ENCODE results near the gene WNT3.

The WNT3 gene

DNA sequence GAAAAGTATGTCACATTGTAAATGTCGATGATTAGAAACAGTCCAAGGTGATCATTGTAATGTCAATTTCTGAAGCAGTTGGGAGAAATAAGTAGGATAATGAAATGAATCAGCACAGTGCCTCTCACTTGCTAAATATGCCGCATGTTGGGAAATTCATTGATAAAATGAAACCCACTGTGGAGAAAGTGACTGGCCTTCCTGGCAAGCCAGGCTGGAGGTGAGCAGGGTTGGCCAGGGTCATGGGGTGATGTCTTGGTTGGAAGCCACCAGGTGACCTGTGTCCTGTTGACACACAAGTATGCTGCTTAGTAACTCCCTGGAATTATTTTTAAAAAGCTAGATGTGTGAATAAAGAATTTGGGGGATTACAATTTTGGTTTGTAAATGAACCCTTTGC is 18.0 kb upstream of the WNT3 start:
- no peak for DNase-seq (ENCODE audit: low read depth in 2 of 2)

DNA sequence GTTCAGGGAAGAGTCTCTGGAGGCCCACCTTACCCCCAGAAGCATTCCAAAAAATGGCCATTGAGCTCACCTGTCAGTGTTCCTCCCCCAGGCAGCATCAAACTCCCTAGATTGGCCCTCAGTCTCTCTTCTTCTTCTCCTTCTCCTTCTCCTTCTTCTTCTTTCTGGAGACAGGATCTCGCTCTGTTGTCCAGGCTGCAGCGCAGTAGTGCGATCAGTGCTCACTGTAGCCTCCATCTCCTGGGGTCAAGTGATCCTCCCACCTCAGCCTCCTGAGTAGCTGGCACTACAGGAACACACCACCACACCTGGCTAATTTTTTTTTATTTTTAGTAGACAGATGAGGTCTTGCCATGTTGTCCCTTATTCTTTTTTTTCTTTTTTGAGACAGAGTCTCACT is 16.4 kb upstream of the WNT3 start:
- DNase-seq (ENCODE audit: low read depth in 2 of 2): no peak

DNA sequence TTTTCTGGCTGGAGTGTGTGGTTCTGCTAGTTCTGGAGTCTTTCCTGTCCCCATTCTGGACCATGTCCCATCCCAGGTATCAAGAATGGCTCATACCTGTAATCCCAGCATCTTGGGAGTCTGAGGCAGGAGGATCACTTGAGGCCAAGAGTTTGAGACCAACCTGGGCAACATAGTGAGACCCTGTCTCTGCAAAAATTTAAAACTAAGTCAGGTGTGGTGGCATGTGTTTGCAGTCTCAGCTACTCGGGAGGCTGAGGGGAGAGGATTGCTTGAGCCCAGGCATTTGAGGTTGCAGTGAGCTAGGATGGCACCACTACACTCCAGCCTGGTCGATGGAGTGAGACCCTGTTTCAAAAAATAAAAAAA is 15.3 kb upstream of the WNT3 start:
- no peak for DNase-seq (ENCODE audit: low read depth in 2 of 2)

DNA sequence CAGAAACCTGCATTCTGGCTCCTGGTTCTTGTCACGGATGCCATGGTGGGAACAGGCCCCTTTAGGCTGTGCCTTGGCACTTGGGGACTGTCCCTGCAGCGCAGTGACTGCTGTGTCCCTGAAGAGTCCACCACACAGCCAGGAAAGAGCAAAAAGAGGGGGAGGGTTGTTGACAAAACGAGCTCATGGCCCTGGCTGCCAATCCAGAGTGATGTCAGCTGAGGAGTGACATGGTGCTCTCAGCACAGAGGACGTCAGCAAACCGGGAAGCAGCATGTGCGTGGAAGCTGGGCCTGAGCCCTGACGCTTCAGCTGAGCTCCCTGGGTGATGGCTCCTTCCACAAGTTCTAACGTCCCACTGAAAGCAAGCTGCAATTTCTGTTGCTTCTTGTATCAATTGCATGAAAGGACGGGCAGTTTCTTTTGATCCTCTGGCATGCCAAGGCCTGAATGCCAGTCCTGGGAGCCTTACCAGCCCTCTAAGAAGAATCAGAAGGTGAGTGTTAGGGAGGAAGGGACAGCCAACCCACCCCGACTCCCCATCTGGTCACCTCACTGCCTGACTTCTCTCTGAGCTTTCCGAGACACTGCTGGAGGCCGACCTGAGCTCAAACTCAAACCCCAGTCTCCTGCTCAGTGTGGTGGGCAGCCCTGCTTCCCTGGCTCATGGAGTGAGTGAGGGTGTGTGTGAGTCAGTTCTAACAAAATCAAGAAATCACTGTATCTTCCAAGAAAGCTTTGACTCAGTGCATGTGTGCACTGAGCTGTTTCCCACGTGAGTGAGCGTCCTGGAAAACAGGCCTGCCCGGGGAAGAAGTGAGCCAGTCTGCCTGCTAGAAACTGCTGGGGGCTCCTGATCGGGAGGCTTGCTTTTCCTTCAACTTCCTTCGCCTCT is 14.7 kb upstream of the WNT3 start:
- DNase-seq (ENCODE audit: low read depth in 2 of 2): no peak

DNA sequence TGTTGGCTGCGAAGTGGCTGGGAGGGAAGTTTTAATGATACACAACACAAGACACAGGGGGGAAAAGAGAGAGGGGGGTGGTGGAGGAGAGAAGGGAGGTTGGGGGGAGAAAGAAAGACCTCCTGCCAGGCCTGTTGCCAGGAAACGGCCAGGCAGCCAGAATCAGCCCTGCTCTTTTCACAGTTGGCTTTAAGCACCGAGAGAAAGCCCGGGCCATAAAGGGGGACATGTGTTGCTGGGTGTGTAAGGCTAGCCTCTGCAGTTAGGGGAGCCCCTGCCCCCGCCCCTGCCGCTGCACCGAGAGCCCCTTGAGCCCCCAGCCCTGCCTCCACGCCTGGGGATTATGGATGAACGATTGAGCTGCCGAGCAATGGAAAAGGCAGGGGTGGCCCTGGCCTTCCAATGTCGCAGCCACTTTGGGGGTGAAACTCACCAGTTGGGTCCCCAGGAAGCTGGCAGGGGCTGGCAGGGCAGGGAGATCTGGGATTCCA is 13.9 kb upstream of the WNT3 start:
- no peak for DNase-seq (ENCODE audit: low read depth in 2 of 2)

DNA sequence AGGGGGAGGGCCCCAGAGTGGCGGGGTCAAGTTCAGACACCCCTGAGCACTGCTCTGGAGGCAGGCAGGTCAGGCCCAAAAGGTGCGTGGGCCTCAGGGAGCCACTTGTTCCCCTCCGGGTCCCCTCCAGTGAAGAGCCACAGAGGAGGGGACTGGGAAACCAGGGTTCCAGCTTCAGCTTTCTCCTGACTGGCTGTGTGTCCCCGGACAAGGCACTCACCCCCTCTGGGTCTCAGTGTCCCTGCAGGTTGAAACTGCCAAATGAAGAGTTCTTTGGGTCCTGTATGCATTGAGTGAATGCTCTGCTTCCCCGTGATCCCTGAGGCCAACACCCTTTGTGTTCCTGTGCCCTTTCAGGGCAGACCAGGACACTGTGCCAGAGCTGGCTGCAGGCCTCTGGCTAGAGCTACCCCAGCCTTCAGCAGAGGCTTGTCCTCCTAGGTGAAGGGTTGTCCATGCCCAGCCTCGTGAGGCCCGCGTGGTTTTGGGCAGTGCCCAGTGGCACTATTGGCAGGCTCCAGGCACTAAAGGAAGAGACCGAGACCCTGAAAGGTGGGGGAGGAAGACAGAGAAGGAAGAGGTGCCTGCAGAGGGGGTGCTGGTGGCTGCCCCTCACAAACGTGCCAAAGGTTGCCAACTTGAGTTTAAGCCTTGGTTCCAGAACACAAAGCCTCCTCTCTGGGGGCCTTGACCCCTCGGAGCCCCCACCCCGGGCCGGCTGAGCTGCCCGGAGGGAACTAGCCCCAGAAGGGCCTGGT is 13.3 kb upstream of the WNT3 start:
- DNase-seq (ENCODE audit: low read depth in 2 of 2): no peak

DNA sequence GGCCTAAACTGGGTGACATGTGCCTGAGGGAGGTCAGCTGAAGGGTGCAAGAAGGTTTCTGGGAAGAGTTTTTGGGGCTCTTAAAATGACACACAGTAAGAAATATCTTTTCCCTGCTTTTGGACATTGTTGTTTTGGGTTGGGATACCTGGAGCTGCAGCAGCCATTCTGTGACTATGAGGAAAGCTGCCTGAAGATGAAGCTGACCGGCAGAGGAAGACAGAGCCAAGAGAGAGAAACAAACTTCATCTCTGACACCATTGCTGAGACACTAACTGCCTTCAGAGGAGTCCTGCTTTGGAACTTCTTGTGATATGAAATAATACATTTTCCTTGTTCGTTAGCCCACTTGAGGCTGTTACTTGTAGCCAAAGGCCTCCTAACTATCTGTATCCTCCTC is 8.8 kb upstream of the WNT3 start:
- no peak for DNase-seq (ENCODE audit: low read depth in 2 of 2)

DNA sequence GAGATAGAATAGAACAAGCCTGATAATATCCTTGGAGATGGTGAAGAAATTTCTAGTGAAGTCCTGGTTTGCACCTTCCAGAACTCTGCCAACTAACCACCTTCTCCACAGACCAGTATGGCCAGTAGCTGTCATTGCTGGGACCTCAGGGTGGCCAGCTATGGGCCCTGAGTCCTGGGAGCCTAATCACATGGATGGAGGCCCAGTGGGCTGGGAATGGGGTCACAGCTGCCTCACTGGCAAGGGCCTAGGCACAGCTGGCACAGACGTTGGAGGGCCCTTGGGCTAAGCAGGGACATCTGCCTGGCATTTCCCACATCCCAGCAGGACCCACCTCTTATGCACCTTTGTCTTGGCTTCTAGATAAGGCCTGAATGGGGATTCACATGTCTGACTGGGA is 7.6 kb upstream of the WNT3 start:
- no peak for DNase-seq (ENCODE audit: low read depth in 2 of 2)

DNA sequence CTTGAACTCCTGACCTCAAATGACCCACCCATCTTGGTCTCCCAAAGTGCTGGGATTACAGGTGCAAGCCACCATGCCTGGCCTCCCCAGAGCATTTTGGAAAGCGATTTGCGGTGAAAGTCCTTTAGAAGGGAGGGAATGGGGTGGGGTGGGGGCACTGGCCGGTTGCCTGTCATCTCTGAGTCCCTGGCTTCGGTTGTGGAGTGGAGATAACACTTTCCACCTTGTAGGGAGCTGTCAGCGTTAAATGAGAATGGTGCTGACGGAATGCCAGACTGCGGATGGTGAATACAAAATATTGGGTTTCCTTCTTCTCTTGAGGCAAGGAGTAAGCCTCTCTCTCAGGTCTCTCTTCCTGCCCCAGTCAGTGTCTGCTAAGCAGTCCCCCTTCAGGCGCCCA is 5.2 kb upstream of the WNT3 start:
- DNase-seq (ENCODE audit: low read depth in 2 of 2): no peak

DNA sequence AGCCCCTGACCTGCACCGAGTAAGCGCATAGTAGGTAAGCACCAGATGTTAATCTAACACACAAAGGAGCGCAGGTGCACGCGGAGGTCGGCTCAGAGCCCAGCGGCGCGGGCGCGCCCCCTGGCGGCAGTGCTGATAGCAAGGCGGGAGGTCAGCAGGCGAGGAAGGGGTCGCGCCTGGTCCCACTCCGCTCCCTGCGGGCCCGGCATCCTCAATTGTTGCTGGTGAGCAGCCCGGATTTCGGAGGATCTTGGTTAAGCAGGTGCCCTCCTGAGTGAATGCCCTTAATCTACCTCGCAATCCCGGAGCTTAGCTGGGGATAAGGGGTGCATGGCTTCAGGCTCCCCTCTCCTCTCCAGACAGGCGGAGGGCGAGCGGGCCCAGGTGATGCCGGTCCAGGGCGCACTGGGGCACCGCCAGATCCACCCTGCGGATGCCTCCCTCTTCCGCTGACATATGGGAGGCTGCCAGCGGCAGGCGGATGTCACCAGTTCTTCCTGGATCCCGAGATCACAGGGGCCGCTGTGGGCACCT is 4.0 kb upstream of the WNT3 start:
- peak in 1 of 2 donors; percentile 29 for DNase-seq (ENCODE audit: low read depth in 2 of 2)

DNA sequence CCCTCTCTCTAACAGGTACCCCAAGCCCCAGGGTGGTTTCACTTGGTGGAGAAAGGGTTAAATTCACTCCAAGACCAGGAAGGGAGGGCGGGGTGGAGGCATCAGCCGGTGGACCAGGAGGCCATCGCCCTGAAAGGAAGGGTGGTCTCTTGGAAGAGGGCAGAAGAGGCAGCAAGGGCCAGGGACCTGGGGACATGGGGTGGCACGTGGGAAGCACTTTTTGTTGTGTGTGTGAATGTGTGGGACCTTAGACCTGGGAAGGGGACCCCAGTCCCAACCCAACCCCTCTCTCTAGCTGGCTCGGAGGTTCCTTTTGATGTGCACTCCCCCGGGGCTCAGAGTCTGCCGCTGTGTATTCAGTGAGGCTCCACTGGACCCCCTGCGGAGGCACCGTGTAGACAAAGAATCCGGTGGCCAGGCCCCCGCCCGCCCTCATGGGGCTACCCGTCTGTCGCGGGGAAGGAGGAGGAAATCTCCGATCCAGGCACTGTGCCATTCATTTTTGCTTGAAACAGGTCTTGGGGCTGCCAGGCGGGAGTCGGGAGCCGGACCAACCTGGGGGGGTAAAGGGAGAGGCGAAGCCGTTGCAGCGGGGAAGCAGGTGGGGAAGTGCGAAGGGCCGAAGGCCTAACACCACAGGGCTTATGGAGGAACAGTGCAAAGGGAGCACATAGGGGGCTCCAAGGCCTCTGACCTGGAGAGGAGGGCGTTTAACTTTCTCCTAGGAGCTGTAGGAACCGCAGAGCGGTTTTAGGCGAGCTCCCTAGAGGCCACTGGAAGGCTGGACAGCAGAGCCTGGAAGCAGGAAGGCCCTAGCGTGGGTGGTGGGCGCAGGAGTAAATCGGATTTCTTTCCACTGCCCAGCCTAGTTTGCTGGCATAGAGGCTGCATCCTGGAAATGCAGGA is 3.2 kb upstream of the WNT3 start:
- DNase-seq (ENCODE audit: low read depth in 2 of 2): no peak

DNA sequence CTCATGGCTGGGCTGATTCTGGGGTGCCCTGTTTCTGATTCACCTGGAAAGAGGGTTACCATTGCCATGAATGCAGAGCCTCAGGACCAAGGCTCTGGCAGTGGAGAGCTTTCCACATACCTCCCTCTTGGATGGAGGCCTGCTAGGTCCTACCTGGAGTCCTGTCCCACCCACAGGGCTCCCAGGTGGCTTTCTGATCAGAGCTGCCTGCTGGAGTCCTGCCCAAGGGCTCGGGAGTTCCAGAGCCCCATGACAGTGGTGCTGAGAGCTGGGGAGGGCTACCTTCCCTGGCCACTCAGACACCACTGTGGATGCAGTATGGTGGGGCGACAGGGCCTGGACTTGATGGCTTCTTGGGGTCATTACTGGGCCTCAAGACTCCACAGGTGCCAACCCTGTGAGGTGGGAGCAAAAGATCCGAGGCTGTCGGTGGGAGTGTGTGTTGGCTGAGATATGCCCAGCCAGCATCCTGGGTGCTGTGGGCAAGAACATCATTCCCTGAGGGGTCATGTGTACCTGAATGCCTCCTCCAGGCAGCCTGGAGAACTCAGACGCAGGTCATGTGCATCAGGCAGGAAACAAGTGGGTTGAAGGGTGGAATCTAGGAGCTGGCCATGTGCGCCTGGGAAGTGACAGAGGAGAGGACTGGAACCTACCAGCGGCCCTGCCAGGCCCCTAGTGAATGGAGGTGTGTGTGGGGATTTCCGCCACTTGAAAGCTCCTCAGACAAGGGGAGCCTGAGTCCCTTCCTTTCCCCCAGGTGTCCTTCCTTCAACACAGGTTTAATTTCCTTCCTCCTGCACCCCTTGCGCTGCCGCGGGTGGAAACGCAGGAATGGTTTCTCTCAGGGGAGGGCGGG is 2.3 kb upstream of the WNT3 start:
- no peak for DNase-seq (ENCODE audit: low read depth in 2 of 2)

DNA sequence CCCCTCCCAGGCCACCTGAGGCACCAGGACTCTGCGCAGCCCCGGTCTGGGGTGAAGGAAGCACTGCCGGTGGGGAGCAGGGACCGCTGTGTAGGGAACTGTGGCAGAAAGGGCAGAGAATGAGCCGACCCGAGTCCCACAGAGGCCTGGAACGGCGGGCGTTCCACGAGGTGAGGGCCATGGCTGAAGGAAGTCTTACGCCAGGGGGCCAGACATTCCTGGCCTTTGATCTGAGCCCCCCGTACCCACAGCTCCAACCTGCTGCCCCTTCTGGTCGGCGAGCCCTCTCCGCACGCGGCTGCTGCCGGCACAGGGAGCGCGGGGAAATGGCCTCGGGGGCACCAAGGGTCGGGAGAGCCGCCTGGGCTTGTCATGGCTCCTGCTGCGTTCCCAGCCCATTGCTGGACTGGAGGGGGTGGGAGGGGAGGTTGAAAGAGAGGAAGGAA is 1.4 kb upstream of the WNT3 start:
- DNase-seq (ENCODE audit: low read depth in 2 of 2): no peak

DNA sequence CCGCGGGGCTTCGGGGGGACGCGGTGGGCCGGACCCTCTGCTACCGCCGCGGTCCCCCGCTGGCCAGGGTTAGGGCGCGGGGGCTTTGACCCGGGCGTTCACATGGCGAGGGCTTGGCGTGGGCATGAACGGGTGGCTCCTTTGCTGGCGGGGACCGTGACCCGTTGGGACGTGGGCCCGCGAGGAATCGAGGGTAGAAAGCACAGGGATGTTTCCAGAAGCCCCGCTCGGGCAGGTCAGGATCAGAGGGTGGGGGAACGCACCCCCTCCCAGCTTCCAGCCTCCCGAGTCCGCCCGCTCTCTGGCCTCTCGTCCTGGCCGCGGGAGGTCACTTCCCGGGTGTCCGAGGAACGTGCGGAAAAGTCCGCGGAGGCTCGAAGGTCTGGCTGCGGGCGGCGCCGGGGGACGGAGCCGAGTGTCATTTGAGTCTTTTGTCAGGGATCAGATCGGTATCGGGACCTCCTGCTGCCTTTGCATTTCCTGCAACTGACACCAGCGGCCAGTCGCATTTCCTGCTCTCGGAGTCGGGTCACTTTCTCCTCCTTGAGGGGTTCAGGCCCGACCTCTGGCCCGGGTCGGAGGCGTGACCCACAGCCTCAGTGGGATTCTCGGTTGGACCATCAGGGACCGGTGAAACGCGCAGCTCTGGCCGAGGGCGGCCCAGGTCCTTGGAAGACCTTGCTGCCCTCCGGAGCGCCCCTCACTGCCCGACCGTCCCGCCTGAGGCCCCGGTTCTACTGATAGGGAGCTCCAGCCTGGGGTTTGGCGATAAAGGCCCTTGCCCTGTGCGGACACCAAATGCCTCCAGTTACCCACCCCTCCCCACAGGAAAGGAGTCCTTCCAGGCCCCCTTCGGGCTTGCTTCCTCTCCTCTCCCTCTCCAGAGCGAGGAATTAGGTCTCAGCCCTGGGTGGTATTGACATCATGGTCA is 702 bp upstream of the WNT3 start:
- no peak for DNase-seq (ENCODE audit: low read depth in 2 of 2)

DNA sequence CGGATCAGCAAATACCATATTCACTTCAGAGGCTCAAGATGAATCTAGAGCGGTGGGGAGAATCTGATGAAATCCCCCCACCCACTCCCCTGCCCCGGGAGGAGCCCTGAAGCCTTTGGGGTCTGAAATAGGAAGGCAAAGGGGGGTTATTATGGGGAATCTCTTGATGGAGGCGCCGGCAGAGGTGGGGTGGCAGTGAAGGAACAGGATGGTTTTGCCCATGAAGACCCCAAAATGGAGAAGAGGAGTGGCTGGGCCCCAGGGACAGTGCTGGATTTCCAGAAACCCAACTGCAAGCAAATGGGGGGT is 637 bp downstream of the WNT3 start:
- no peak for DNase-seq (ENCODE audit: low read depth in 2 of 2)

DNA sequence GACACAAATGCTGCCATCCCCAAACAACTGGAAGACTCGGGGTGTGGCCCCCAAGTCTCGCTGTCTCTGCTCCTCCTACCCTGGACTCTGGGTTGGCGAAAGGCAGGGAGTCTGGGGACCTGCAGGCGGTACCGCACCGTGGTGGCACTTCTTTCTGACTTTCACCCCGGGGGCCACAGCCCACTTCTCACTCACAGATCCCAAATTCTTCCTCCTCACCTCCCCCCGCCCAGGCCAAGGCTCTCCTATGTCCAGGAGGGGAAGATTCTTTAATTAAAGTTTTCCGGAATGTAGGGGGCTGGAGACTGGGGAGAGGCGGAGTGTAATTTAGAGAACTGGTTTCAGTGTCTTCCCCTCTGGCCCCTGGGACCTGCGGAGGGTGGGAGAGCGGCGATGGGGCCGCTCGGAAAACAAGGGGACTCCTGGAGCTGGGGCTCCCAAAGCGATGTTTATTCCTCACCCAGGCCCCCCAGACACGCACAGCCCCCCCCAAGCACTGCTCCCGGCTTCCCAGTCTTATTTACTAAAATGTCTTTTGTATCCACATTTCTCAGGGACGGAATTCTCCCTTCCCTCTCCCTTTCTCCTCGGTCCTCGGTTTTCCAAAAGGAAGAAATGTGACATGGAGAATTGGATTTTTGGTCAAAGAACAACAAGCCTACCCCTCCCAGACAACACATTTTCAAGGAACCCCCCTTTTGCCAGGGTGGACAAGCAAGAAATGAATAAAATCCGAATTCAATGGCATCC is 1.2 kb downstream of the WNT3 start:
- DNase-seq (ENCODE audit: low read depth in 2 of 2): no peak

DNA sequence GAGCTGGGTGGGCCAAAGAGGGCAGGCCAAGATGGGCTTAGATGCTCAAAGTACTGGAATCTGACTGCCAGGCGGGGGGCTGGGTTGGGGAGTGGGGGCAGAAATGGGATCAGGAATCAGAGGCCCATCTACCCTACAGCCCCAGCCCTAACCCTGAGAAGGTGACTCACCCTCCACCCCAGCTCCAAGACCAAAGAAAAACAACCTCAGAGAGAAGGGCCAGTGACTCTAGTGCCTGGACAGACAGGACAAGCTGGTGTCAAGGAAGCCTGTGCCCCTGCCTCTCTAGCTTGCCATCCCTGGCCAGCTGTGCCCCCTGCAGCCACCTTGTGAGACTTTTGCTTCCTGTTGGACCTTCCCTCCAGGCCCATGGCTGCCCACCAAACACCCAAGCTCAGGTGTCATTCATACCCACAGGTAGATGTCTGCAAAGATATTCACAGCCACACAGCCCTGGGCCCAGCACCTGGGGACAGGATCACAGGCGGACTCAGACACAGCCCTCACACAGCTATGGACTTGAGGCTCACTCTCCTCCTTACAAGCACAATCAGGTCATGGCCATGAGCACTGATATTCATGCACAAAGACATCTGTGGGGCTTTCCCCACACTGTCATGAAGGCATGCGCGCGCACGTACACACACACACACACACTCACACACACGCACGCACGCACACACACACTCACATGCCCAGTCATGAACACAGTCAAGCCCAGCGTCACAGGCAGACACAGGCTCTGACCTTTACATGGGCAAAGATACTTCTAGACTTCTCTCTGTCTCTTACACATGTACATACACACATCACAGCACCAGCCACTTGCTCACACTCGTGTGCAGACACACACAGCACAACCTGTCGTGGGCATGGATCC is 2.8 kb downstream of the WNT3 start:
- no peak for DNase-seq (ENCODE audit: low read depth in 2 of 2)

DNA sequence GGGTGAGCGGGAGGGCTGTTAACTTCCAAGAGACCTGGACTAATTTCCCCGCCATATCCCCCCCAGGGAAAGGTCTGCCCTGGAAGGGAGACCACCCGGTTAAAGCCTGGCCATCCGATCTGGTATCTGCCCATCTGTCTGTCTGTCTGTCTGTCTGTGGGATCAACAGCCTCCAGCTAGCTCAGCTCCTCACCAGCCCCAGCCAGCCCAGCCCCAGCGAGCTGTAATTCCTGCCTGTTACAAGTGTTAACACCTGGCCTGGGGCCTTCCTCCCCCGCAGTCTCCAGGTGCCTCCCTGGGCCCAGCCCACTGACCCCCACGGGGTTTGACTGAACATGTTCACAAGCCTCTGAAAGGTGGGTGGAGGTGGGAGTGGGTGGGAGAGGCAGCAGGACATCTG is 4.0 kb downstream of the WNT3 start:
- no peak for DNase-seq (ENCODE audit: low read depth in 2 of 2)

All from stimulated activated CD4-positive, alpha-beta T cell treated with anti-CD3 and anti-CD28 coated beads, Interleukin-15, amount 100 ng/mL, for 48 hours (primary cell).